ENCODE results near the gene ZNF93. TPM values are rescaled to one million over a fixed set of nuclear protein-coding genes. Genes with fewer than 3 reads are reported as not detected.
"Not testable (repeated sequence)": the region's sequence is repeated elsewhere in the genome, so short reads cannot be mapped to it uniquely, and the experiment has no call there.

Gene ZNF93
- total RNA-seq: 32.6 and 36.0 TPM in 2 replicates
- long read RNA-seq, transcript ZNF93-201 (4 exons, 2,648 nt): major isoform, 60 of 68 reads
- long read RNA-seq, partial matches to known transcripts: 1 of 68 reads
- long read RNA-seq, other reads (novel, unspliced or antisense): 6 of 68 reads

- H3K9me3 Mint-ChIP-seq: peaks cover 30% of the 10 kb centered on the region
- peak within 1 kb of the TSS; percentile 100 for H3K27ac Mint-ChIP-seq (ENCODE audit: unreplicated experiment)
- no peak for TF ChIP-seq CTCF (conservative IDR thresholded peaks at IDR 0.05)
- H3K4me1 Mint-ChIP-seq: peaks cover 37% of the 10 kb centered on the region
- H3K36me3 Mint-ChIP-seq (ENCODE audit: low read depth): peaks cover 75% of the 10 kb centered on the region
- H3K4me3 Mint-ChIP-seq: peak within 1 kb of the TSS; percentile 98
- peak; percentile 87 for DNase-seq (ENCODE audit: low read depth, low spot score)
- peaks cover 14% of the 10 kb centered on the region for H3K27me3 Mint-ChIP-seq (ENCODE audit: low read depth)
These were observed at the start of gene ZNF93 for GRCh38 chr19:19900729-19901444. ZNF93 (plus strand) TSS chr19:19900946; CDS start chr19:19901089, 143 bp downstream.

GRCh38 chr19:19851740-19852139 lies 49.0 kb upstream of the ZNF93 start:
- not testable (repeated sequence) for H3K9me3 Mint-ChIP-seq; H3K27me3 Mint-ChIP-seq (ENCODE audit: low read depth); DNase-seq (ENCODE audit: low read depth, low spot score); H3K27ac Mint-ChIP-seq (ENCODE audit: unreplicated experiment); H3K4me1 Mint-ChIP-seq; H3K4me3 Mint-ChIP-seq; H3K36me3 Mint-ChIP-seq (ENCODE audit: low read depth)

- Mint-ChIP-seq H3K27ac (ENCODE audit: unreplicated experiment) (no peak overlapping the region), H3K9me3 (peaks cover 20% of the 10 kb centered on the region), H3K4me1 (no peaks in the 10 kb centered on the region), H3K27me3 (ENCODE audit: low read depth) (no peaks in the 10 kb centered on the region), H3K36me3 (ENCODE audit: low read depth) (peaks cover 9% of the 10 kb centered on the region), H3K4me3 (no peak overlapping the region)
- TF ChIP-seq CTCF (conservative IDR thresholded peaks at IDR 0.05): no peak
- no peak for DNase-seq (ENCODE audit: low read depth, low spot score)
These were observed 42.0 kb upstream of the ZNF93 start for GRCh38 chr19:19858751-19859150.

GRCh38 chr19:19860756-19861390 lies 39.9 kb upstream of the ZNF93 start:
- no peak for DNase-seq (ENCODE audit: low read depth, low spot score)
- TF ChIP-seq CTCF (conservative IDR thresholded peaks at IDR 0.05): no peak
- H3K9me3 Mint-ChIP-seq: peaks cover 19% of the 10 kb centered on the region
- H3K36me3 Mint-ChIP-seq (ENCODE audit: low read depth): peaks cover 13% of the 10 kb centered on the region
- peak overlapping the region; percentile 62 for H3K4me3 Mint-ChIP-seq
- no peaks in the 10 kb centered on the region for H3K27me3 Mint-ChIP-seq (ENCODE audit: low read depth)
- no peak overlapping the region for H3K27ac Mint-ChIP-seq (ENCODE audit: unreplicated experiment)
- peaks cover 4% of the 10 kb centered on the region for H3K4me1 Mint-ChIP-seq

- peaks cover 23% of the 10 kb centered on the region for H3K9me3 Mint-ChIP-seq
- H3K36me3 Mint-ChIP-seq (ENCODE audit: low read depth): peaks cover 39% of the 10 kb centered on the region
These were observed 34.8 kb upstream of the ZNF93 start, which contains the start of gene ZNF253 for GRCh38 chr19:19865750-19866610. ZNF253 (plus strand) TSS chr19:19865882; CDS start chr19:19865997, 115 bp downstream.

More at GRCh38 chr19:19865750-19866610, 34.8 kb upstream of the ZNF93 start, which contains the start of gene ZNF253:
- Mint-ChIP-seq H3K4me1 (peaks cover 27% of the 10 kb centered on the region), H3K27me3 (ENCODE audit: low read depth) (no peaks in the 10 kb centered on the region), H3K27ac (ENCODE audit: unreplicated experiment) (peak within 1 kb of the TSS; percentile 100), H3K4me3 (peak within 1 kb of the TSS; percentile 100)
- no peak for TF ChIP-seq CTCF (conservative IDR thresholded peaks at IDR 0.05)
- DNase-seq (ENCODE audit: low read depth, low spot score): peak; percentile 94

All from neural crest cell (in vitro differentiated cells).